SU-DHL-6 (cell line): ENCODE results near the gene MED20.

Source experiments
- CTCF ChIP-seq: fragments of 200-600 bp; sonication (generic); IDR thresholded peaks from one replicate; pipeline ENCODE4 v1.5.1; 2017; ENCODE audit warnings: antibody characterized with exemption, mild to moderate bottlenecking, low read length, moderate library complexity; ENCODE audit not compliant: insufficient read depth, poor library complexity, severe bottlenecking
- EZH2phosphoT487 ChIP-seq: fragments of 200-600 bp; sonication (generic), shearing (Covaris generic); conservative IDR thresholded peaks from 2 replicates; pipeline ENCODE4 v1.6.1; 2018; ENCODE audit warnings: mild to moderate bottlenecking, antibody characterized with exemption, low read length, moderate library complexity, mixed read lengths

- TF ChIP-seq CTCF, result no peak
- TF ChIP-seq EZH2phosphoT487, result no peak
These were observed 49.5 kb upstream of the MED20 start for GRCh38 chr6:41970436-41970846.
